ENCODE measurements around the gene EIF4G1. TPM values are rescaled to one million over a fixed set of nuclear protein-coding genes. Genes with fewer than 3 reads are reported as not detected.

Gene EIF4G1
- total RNA-seq, 1 experiment from 2014 or later: 798 TPM

DNA sequence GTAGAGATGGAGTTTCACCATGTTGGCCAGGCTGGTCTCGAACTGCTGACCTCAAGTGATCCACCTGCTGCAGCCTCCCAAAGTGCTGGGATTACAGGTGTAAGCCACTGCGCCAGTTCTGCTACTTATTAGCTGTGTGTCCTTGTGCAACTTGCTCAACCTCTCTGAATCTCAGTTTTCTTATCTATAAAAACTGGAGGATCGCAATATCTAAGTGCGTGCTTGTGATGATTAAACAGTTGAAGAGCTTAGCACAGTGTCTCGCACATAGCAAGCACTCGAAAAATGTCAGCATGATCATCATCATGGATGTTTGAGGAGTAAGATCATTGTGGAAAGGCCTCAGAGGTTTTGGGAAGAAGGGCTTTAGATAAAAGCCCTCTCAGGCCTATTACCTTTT, 36.2 kb downstream of the EIF4G1 start:
- intact Hi-C loops (cut with micrococcal nuclease; ENCODE audit: unreplicated experiment) (no loop called here), in situ Hi-C loops (cut with HindIII; ENCODE audit: low pct_unique_long_range_greater_than_20kb, low sequenced_read_pairs) (no loop called here)
- ChIA-PET CTCF (no interaction called here), POLR2A (no interaction called here)
- TF ChIP-seq, protein P1, sequence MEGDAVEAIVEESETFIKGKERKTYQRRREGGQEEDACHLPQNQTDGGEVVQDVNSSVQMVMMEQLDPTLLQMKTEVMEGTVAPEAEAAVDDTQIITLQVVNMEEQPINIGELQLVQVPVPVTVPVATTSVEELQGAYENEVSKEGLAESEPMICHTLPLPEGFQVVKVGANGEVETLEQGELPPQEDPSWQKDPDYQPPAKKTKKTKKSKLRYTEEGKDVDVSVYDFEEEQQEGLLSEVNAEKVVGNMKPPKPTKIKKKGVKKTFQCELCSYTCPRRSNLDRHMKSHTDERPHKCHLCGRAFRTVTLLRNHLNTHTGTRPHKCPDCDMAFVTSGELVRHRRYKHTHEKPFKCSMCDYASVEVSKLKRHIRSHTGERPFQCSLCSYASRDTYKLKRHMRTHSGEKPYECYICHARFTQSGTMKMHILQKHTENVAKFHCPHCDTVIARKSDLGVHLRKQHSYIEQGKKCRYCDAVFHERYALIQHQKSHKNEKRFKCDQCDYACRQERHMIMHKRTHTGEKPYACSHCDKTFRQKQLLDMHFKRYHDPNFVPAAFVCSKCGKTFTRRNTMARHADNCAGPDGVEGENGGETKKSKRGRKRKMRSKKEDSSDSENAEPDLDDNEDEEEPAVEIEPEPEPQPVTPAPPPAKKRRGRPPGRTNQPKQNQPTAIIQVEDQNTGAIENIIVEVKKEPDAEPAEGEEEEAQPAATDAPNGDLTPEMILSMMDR (IDR thresholded peaks at IDR 0.05): no peak
- TF ChIP-seq, protein P2, sequence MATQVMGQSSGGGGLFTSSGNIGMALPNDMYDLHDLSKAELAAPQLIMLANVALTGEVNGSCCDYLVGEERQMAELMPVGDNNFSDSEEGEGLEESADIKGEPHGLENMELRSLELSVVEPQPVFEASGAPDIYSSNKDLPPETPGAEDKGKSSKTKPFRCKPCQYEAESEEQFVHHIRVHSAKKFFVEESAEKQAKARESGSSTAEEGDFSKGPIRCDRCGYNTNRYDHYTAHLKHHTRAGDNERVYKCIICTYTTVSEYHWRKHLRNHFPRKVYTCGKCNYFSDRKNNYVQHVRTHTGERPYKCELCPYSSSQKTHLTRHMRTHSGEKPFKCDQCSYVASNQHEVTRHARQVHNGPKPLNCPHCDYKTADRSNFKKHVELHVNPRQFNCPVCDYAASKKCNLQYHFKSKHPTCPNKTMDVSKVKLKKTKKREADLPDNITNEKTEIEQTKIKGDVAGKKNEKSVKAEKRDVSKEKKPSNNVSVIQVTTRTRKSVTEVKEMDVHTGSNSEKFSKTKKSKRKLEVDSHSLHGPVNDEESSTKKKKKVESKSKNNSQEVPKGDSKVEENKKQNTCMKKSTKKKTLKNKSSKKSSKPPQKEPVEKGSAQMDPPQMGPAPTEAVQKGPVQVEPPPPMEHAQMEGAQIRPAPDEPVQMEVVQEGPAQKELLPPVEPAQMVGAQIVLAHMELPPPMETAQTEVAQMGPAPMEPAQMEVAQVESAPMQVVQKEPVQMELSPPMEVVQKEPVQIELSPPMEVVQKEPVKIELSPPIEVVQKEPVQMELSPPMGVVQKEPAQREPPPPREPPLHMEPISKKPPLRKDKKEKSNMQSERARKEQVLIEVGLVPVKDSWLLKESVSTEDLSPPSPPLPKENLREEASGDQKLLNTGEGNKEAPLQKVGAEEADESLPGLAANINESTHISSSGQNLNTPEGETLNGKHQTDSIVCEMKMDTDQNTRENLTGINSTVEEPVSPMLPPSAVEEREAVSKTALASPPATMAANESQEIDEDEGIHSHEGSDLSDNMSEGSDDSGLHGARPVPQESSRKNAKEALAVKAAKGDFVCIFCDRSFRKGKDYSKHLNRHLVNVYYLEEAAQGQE (IDR thresholded peaks at IDR 0.05; ENCODE audit: insufficient read depth in 1 of 2, low read depth in 2 of 2, low read length in 1 of 2): no peak
- TF ChIP-seq SIN3A (IDR thresholded peaks at IDR 0.05; ENCODE audit: borderline replicate concordance, insufficient read depth, low read depth, low read length) (no peak), TCF7L2 (IDR thresholded peaks at IDR 0.05; ENCODE audit: low read depth, low read length) (no peak), POLR2AphosphoS5 (IDR thresholded peaks at IDR 0.05; ENCODE audit: low read depth, low read length) (no peak)
- H3K9me3 ChIP-seq (ENCODE audit: control insufficient read depth, insufficient read depth, low read depth, low read length): no peaks in the 10 kb centered on the region
- no peaks in the 10 kb centered on the region for H3K27me3 ChIP-seq (ENCODE audit: control insufficient read depth, insufficient read depth, low read length)
- DNase-seq (ENCODE audit: low read depth, low spot score) (no peak), ATAC-seq (no peak)
- no TSS peak for BruUV-seq (replicated peaks)
- no peak overlapping the region for H3K4me3 ChIP-seq (ENCODE audit: low read depth in 2 of 2, low read length in 2 of 2)
- no peak overlapping the region for H3K27ac ChIP-seq (ENCODE audit: low read length)
- H3K36me3 ChIP-seq (ENCODE audit: control insufficient read depth, insufficient read depth, low read length): no peaks in the 10 kb centered on the region; the same call in 1 of the 2 replicates
- H3K4me1 ChIP-seq (ENCODE audit: control insufficient read depth, insufficient read depth, low read length): peaks cover 2% of the 10 kb centered on the region; the same call in 1 of the 2 replicates

DNA sequence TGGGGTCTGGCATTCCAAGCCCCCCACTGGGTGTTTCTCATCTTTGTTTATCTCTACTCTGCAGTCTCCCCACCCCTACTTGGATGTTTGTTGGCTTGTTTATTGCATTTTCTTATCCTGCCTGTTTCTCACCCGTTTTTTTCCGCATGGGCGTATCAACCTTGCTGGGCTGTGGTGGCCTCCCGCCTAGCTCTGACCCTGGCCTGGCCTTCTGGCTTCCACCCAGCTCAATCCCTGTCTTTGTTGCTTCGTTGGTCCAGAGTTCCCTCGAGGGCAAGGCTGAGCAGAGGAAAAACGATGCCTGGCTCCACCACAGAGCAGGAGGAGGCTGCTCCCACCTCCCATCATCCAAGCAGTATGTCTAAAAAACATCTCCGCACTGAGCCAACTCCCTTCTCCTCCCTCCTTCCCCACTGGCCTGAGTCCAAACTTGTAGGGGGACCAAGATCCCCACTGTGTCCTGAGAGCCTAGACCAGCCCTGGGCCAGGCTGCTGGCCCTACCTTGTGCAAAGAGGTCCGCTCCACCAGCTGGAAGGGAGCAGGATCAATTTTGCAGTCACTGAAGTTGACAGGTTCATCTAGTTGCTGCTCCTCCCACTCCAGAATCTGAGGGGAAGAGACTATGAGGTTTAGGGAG, 37.2 kb downstream of the EIF4G1 start:
- no peak overlapping the region for H3K27ac ChIP-seq (ENCODE audit: low read length)
- in situ Hi-C loops (cut with HindIII; ENCODE audit: low pct_unique_long_range_greater_than_20kb, low sequenced_read_pairs) (no loop called here), intact Hi-C loops (cut with micrococcal nuclease; ENCODE audit: unreplicated experiment) (no loop called here)
- ChIA-PET CTCF (interaction anchor here (1.4 kb wide), 1 partner anchor 10 kb away, joined by 3 read pairs; the partner anchor contains the start of genes CLCN2 and POLR2H), POLR2A (no interaction called here)
- DNase-seq (ENCODE audit: low read depth, low spot score): no peak
- no peaks in the 10 kb centered on the region for H3K9me3 ChIP-seq (ENCODE audit: control insufficient read depth, insufficient read depth, low read depth, low read length)
- no peak for ATAC-seq
- H3K4me3 ChIP-seq (ENCODE audit: low read depth in 2 of 2, low read length in 2 of 2): no peak overlapping the region
- no peaks in the 10 kb centered on the region for H3K4me1 ChIP-seq (ENCODE audit: control insufficient read depth, insufficient read depth, low read length)
- TF ChIP-seq SIN3A (IDR thresholded peaks at IDR 0.05; ENCODE audit: borderline replicate concordance, insufficient read depth, low read depth, low read length) (no peak), POLR2AphosphoS5 (IDR thresholded peaks at IDR 0.05; ENCODE audit: low read depth, low read length) (no peak), TCF7L2 (IDR thresholded peaks at IDR 0.05; ENCODE audit: low read depth, low read length) (no peak)
- TF ChIP-seq, protein P2 (IDR thresholded peaks at IDR 0.05; ENCODE audit: insufficient read depth in 1 of 2, low read depth in 2 of 2, low read length in 1 of 2): no peak
- TF ChIP-seq, protein P1 (IDR thresholded peaks at IDR 0.05): no peak
- no peaks in the 10 kb centered on the region; the same call in 1 of the 2 replicates for H3K36me3 ChIP-seq (ENCODE audit: control insufficient read depth, insufficient read depth, low read length)
- no TSS peak for BruUV-seq (replicated peaks)
- H3K27me3 ChIP-seq (ENCODE audit: control insufficient read depth, insufficient read depth, low read length): no peaks in the 10 kb centered on the region
